ENCODE results near the gene NPFF. TPM values are rescaled to one million over a fixed set of nuclear protein-coding genes. Genes with fewer than 3 reads are reported as not detected.

The NPFF gene
- total and polyA plus RNA-seq, 10 of the 15 experiments (the other 5 are each of a cell fraction or from before 2014, with no cell fraction given), result 0.21 to 0.69 (median 0.23) TPM; not detected in 7

DNA sequence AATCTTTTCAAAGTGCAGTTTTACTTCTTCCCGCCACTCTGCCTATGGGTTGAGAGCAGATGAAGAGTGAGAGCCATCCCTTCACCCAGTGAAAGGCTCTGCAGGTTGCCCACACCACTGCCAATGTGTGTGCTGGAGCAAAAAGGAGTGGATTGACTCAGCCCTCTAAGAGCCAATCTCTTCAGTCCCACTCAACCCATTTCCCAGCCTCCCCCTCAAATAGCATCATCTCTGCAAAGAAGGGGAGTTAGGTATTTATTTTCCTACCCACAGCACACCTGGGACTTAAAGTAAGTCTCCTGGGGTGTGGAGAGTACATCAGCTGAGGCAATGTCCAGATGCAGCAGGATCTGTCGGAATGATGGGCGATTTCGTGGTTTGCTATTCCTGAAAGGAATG, 23.3 kb downstream of the NPFF start (continued):
- TF ChIP-seq, protein P1, sequence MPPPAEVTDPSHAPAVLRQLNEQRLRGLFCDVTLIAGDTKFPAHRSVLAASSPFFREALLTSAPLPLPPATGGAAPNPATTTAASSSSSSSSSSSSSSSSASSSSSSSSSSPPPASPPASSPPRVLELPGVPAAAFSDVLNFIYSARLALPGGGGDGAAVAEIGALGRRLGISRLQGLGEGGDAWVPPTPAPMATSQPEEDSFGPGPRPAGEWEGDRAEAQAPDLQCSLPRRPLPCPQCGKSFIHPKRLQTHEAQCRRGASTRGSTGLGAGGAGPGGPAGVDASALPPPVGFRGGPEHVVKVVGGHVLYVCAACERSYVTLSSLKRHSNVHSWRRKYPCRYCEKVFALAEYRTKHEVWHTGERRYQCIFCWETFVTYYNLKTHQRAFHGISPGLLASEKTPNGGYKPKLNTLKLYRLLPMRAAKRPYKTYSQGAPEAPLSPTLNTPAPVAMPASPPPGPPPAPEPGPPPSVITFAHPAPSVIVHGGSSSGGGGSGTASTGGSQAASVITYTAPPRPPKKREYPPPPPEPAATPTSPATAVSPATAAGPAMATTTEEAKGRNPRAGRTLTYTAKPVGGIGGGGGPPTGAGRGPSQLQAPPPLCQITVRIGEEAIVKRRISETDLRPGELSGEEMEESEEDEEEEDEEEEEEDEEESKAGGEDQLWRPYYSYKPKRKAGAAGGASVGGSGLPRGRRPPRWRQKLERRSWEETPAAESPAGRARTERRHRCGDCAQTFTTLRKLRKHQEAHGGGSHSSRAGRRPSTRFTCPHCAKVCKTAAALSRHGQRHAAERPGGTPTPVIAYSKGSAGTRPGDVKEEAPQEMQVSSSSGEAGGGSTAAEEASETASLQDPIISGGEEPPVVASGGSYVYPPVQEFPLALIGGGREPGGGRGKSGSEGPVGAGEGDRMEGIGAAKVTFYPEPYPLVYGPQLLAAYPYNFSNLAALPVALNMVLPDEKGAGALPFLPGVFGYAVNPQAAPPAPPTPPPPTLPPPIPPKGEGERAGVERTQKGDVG (CRISPR knock-in tag; IDR thresholded peaks at IDR 0.05), result no peak
- TF ChIP-seq, protein P2, sequence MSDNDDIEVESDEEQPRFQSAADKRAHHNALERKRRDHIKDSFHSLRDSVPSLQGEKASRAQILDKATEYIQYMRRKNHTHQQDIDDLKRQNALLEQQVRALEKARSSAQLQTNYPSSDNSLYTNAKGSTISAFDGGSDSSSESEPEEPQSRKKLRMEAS (IDR thresholded peaks at IDR 0.05; ENCODE audit: low read depth, low read length), result no peak
- TF ChIP-seq SUZ12 (IDR thresholded peaks at IDR 0.05; ENCODE audit: unreplicated experiment), result no peak
- TF ChIP-seq ZNF622 (IDR thresholded peaks at IDR 0.05), result no peak
- peak; percentile 48; the same call in 1 of the 2 replicates for TF ChIP-seq POLR2A (IDR thresholded peaks at IDR 0.05; ENCODE audit: low read depth, low read length)
- peak; percentile 41; the same call in 1 of the 2 replicates for TF ChIP-seq PML (IDR thresholded peaks at IDR 0.05; ENCODE audit: low read length)
- TF ChIP-seq ATF7 (IDR thresholded peaks at IDR 0.05; ENCODE audit: low read depth), result no peak
- TF ChIP-seq, protein P3, sequence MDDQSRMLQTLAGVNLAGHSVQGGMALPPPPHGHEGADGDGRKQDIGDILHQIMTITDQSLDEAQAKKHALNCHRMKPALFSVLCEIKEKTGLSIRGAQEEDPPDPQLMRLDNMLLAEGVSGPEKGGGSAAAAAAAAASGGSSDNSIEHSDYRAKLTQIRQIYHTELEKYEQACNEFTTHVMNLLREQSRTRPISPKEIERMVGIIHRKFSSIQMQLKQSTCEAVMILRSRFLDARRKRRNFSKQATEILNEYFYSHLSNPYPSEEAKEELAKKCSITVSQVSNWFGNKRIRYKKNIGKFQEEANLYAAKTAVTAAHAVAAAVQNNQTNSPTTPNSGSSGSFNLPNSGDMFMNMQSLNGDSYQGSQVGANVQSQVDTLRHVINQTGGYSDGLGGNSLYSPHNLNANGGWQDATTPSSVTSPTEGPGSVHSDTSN (IDR thresholded peaks at IDR 0.05; ENCODE audit: insufficient replicate concordance, low read depth, low read length), result no peak
- TF ChIP-seq NFXL1 (IDR thresholded peaks at IDR 0.05; ENCODE audit: borderline replicate concordance), result no peak
- TF ChIP-seq ASH2L (IDR thresholded peaks at IDR 0.05; ENCODE audit: borderline replicate concordance, low read depth), result no peak
- TF ChIP-seq POLR2AphosphoS5 (IDR thresholded peaks at IDR 0.05; ENCODE audit: low read length), result peak; percentile 4; the same call in 1 of the 2 replicates
- TF ChIP-seq RUNX3 (IDR thresholded peaks at IDR 0.05; ENCODE audit: low read length), result peak; percentile 8; the same call in 1 of the 2 replicates
- TF ChIP-seq, protein P4, sequence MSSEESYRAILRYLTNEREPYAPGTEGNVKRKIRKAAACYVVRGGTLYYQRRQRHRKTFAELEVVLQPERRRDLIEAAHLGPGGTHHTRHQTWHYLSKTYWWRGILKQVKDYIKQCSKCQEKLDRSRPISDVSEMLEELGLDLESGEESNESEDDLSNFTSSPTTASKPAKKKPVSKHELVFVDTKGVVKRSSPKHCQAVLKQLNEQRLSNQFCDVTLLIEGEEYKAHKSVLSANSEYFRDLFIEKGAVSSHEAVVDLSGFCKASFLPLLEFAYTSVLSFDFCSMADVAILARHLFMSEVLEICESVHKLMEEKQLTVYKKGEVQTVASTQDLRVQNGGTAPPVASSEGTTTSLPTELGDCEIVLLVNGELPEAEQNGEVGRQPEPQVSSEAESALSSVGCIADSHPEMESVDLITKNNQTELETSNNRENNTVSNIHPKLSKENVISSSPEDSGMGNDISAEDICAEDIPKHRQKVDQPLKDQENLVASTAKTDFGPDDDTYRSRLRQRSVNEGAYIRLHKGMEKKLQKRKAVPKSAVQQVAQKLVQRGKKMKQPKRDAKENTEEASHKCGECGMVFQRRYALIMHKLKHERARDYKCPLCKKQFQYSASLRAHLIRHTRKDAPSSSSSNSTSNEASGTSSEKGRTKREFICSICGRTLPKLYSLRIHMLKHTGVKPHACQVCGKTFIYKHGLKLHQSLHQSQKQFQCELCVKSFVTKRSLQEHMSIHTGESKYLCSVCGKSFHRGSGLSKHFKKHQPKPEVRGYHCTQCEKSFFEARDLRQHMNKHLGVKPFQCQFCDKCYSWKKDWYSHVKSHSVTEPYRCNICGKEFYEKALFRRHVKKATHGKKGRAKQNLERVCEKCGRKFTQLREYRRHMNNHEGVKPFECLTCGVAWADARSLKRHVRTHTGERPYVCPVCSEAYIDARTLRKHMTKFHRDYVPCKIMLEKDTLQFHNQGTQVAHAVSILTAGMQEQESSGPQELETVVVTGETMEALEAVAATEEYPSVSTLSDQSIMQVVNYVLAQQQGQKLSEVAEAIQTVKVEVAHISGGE (CRISPR knock-in tag; IDR thresholded peaks at IDR 0.05), result no peak
- no peak for TF ChIP-seq MTA3 (IDR thresholded peaks at IDR 0.05; ENCODE audit: borderline replicate concordance, low read length)
- no peak for TF ChIP-seq PAX5 (IDR thresholded peaks at IDR 0.05; ENCODE audit: borderline replicate concordance, low read depth, low read length)
- TF ChIP-seq NFIC (IDR thresholded peaks at IDR 0.05; ENCODE audit: low read depth, low read length), result no peak
- TF ChIP-seq SMARCA5 (IDR thresholded peaks at IDR 0.05), result no peak
- TF ChIP-seq ZBED1 (IDR thresholded peaks at IDR 0.05; ENCODE audit: borderline replicate concordance), result no peak
- TF ChIP-seq, protein P5, sequence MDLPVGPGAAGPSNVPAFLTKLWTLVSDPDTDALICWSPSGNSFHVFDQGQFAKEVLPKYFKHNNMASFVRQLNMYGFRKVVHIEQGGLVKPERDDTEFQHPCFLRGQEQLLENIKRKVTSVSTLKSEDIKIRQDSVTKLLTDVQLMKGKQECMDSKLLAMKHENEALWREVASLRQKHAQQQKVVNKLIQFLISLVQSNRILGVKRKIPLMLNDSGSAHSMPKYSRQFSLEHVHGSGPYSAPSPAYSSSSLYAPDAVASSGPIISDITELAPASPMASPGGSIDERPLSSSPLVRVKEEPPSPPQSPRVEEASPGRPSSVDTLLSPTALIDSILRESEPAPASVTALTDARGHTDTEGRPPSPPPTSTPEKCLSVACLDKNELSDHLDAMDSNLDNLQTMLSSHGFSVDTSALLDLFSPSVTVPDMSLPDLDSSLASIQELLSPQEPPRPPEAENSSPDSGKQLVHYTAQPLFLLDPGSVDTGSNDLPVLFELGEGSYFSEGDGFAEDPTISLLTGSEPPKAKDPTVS (IDR thresholded peaks at IDR 0.05; ENCODE audit: low read depth, low read length), result no peak
- TF ChIP-seq ZNF207 (IDR thresholded peaks at IDR 0.05; ENCODE audit: borderline replicate concordance), result no peak
- TF ChIP-seq YBX1 (IDR thresholded peaks at IDR 0.05), result no peak
- no peak for TF ChIP-seq NBN (IDR thresholded peaks at IDR 0.05)
- TF ChIP-seq, protein P6, sequence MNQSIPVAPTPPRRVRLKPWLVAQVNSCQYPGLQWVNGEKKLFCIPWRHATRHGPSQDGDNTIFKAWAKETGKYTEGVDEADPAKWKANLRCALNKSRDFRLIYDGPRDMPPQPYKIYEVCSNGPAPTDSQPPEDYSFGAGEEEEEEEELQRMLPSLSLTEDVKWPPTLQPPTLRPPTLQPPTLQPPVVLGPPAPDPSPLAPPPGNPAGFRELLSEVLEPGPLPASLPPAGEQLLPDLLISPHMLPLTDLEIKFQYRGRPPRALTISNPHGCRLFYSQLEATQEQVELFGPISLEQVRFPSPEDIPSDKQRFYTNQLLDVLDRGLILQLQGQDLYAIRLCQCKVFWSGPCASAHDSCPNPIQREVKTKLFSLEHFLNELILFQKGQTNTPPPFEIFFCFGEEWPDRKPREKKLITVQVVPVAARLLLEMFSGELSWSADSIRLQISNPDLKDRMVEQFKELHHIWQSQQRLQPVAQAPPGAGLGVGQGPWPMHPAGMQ (IDR thresholded peaks at IDR 0.05; ENCODE audit: borderline replicate concordance), result no peak

All from GM12878 (cell line).